GM18517 (cell line): ENCODE results near the gene OSBPL2.

Experiments
- ATAC-seq: cut with Tn5 transposase; IDR thresholded peaks from one replicate; pipeline ENCODE4 v1.9.1; 2021; ENCODE audit warnings: mild to moderate bottlenecking, moderate library complexity; ENCODE audit not compliant: unreplicated experiment

Gene OSBPL2

DNA sequence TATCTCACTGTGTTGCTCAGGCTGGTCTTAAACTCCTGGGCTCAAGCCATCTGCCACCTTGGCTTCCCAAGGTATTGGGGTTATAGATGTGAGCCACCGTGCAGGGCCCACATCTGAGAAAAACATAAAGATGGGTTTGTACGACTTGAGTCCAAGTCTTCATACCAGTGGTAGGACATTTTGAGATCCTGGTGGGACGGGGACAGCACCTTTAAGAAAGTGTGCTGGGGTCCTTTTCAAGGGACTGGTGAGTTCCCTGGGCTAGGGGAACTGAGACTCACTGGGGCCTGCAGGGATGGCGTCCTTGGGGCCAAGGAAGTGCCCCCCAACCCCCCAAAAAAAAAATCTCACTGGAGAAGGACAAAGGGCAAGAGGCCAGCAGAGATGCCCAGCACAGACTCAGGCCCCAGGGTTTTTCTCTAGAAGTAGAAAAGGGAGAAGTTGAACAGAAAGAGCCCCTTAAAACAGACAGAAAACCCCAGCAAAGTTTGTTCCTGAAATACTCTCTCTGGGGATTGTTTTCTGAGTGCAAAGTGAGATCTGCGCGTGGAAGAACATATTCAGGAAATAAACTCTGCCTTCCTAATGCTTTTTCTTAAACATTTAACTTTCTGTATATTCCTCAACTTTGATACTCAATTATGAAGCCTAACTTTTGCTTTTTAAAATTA, 10.7 kb downstream of the OSBPL2 start:
- ATAC-seq: no peak

- no peak for ATAC-seq
These were observed 14.1 kb downstream of the OSBPL2 start for GRCh38 chr20:62252342-62252966.

DNA sequence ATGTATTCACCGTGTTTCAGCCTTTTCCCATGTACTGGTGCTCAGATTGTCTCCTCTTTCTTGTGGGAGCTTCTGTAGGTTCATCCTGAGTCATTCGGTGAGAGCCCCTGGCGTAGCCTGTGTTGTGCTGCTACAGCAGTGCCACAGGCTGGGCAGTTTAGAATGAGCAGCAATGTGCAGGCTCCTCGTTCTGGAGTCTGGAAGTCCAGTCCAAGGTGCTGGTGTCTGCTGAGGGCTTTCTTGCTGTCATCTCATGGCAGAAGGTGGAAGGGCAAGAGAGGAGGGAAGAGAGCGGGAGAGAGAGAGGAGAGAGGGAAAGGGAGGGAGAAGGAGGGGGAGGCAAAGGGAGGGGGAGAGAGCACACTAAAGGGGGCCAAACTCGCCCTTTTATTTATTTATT, 15.1 kb downstream of the OSBPL2 start:
- ATAC-seq: no peak

DNA sequence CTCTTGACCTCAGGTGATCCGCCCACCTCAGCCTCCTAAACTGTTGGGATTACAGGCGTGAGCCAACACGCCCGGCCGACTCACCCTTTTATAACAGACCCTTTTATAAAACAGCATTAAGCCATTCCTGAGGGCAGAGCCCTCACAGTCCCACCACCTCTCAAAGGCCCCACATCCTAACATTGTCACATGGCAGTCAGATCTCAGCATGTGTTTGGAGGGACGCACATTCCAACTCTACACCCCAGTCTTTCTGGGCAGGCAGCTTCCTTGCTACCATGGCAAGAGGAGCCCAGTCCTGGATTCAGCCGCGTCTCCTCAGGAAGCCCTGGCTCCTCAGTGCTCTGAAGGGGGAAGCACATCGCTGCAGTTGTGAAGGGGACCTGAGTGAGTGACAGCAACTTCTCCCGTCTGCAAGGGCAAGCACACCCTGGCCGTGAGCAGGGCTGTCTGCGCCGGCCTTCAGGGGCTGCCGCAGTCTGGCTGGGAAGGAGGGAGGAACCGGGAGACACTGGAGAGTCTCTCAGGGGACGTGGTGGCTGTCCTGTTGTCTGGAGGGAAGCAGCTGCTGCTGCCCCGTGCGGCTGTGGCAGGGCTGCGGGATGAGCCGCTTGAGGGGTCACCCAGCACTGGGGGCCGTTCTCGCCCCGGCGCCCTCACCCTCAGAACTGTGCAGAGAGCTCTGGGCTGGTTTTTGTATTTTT, 15.9 kb downstream of the OSBPL2 start:
- ATAC-seq: no peak

DNA sequence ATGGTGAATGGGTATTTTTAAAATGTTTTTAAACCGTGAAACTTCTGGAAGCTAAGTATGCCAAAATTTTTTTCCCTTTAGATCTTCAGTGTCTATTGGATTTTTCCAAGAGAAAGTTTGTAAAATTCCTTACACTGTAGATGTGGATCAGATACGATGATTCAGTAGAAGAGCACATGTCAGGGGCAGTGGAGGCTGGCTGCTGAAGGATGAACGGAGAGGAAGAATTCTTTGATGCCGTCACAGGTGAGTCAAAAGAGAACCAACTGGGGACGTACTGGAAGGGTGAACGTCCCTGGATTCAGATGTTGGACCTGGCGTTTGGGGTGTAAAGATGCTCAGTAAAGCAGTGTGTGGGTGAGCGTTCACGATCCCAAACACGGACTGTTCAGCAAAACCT, 17.7 kb downstream of the OSBPL2 start:
- no peak for ATAC-seq

GRCh38 chr20:62258499-62259293, 20.4 kb downstream of the OSBPL2 start:
- ATAC-seq: no peak

- ATAC-seq: no peak
These were observed 20.9 kb downstream of the OSBPL2 start for GRCh38 chr20:62259294-62259565.

- no peak for ATAC-seq
These were observed 23.7 kb downstream of the OSBPL2 start for GRCh38 chr20:62262064-62262463.

GRCh38 chr20:62263396-62263795, 25.1 kb downstream of the OSBPL2 start:
- ATAC-seq: no peak

- no peak for ATAC-seq
These were observed 27.0 kb downstream of the OSBPL2 start for GRCh38 chr20:62265365-62265764.

GRCh38 chr20:62266340-62266739, 28.0 kb downstream of the OSBPL2 start:
- ATAC-seq: no peak

GRCh38 chr20:62266851-62267250, 28.5 kb downstream of the OSBPL2 start:
- ATAC-seq: no peak

- ATAC-seq: no peak
These were observed 29.2 kb downstream of the OSBPL2 start for GRCh38 chr20:62267543-62267942.

- ATAC-seq: no peak
These were observed 30.0 kb downstream of the OSBPL2 start for GRCh38 chr20:62268228-62268900.

- ATAC-seq: no peak
These were observed 31.1 kb downstream of the OSBPL2 start for GRCh38 chr20:62269378-62269777.

GRCh38 chr20:62269871-62270270, 31.6 kb downstream of the OSBPL2 start:
- no peak for ATAC-seq

DNA sequence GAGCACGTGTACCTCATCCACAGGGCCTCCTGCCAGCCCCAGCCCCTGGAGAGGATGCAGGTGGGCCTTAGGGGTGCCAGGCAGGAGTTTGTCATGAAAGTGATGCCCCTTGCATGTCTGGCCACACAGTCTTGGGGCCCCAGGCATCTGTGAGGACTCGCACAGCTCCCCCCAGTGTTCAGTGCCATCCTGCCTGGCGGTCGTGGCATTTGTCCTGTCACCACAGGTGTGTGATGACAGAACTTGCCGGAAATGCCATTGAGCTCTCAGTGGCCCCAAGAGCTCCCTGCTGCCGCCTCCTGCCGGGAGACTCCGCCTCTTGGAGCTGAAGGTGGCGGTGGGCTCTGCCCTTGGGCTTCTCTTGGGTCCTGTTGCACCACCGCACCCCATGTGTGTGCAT, 33.9 kb downstream of the OSBPL2 start:
- no peak for ATAC-seq

- no peak for ATAC-seq
These were observed 35.1 kb downstream of the OSBPL2 start for GRCh38 chr20:62273416-62273815.

DNA sequence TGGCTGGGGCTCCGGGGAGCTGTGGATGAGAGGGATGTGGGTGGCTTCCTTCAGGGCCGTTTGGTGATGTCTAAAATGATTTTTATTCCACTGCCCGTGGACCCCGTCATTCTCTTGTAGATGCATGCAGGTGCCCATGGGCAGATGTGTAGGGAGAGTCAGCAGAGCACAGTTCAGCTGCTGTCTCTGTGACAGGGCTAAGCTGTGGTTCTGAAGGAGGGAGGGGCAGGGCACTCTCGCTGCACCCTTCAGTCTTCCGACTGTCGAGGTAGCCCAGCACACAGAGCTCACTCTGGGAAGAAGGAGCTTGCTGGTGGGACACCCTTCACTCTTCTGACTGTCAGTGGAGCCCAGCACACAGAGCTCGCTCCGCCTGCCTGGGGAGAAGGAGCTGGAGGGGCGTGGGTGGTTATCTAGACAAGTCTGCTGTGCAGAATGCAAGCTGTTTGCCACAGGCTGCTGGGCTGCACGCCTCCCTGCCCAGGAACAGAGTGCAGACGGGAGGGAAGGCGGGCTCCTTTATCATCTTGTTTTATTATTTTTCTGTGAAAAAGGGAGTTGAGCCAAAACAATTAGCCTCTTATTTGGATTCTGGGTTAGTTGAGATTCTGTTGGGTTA, 36.1 kb downstream of the OSBPL2 start:
- no peak for ATAC-seq

- ATAC-seq: no peak
These were observed 36.9 kb downstream of the OSBPL2 start for GRCh38 chr20:62275219-62275618.

- ATAC-seq: no peak
These were observed 38.1 kb downstream of the OSBPL2 start for GRCh38 chr20:62276439-62276838.
